BLaER1 treated with 17β-estradiol and CSF1 and Interleukin-3, amounts not matched to agents 10 nM and 100 nM (cell line): ENCODE measurements around the gene DAZAP1.

ENCODE experiments used
- H3K27ac ChIP-seq, 11 experiments: shearing (Covaris generic); formaldehyde crosslinking; 2 replicates each; pipeline ENCODE4 v1.8.1; 2022
- H3K27me3 ChIP-seq, 11 experiments: shearing (Covaris generic); formaldehyde crosslinking; 2 replicates each; pipeline ENCODE4 v1.8.1; 2022
- H3K36me3 ChIP-seq, 11 experiments: shearing (Covaris generic); formaldehyde crosslinking; 2 replicates each; pipeline ENCODE4 v1.8.1; 2022
- H3K4me1 ChIP-seq, 10 experiments: shearing (Covaris generic); formaldehyde crosslinking; 2 replicates each; pipeline ENCODE4 v1.8.1; 2022
- H3K4me2 ChIP-seq, 11 experiments: shearing (Covaris generic); formaldehyde crosslinking; 2 replicates each; pipeline ENCODE4 v1.8.1; 2022
- H3K4me3 ChIP-seq, 10 experiments: shearing (Covaris generic); formaldehyde crosslinking; 2 replicates each; pipeline ENCODE4 v1.8.1; 2022
- H3K9ac ChIP-seq, 11 experiments: shearing (Covaris generic); formaldehyde crosslinking; 2 replicates each; pipeline ENCODE4 v1.8.1; 2022
- H3K9me3 ChIP-seq, 11 experiments: shearing (Covaris generic); formaldehyde crosslinking; replicated peaks in 1 of 11; 2 replicates each; pipeline ENCODE4 v1.8.1; 2022
- H4K20me1 ChIP-seq, 11 experiments: shearing (Covaris generic); formaldehyde crosslinking; 2 replicates each; pipeline ENCODE4 v1.8.1; 2022
- Cebpa-rat ChIP-seq, 11 experiments: shearing (Covaris generic); IDR thresholded peaks; 2 replicates each; pipeline ENCODE4 v1.8.1; 2022

Gene DAZAP1

DNA sequence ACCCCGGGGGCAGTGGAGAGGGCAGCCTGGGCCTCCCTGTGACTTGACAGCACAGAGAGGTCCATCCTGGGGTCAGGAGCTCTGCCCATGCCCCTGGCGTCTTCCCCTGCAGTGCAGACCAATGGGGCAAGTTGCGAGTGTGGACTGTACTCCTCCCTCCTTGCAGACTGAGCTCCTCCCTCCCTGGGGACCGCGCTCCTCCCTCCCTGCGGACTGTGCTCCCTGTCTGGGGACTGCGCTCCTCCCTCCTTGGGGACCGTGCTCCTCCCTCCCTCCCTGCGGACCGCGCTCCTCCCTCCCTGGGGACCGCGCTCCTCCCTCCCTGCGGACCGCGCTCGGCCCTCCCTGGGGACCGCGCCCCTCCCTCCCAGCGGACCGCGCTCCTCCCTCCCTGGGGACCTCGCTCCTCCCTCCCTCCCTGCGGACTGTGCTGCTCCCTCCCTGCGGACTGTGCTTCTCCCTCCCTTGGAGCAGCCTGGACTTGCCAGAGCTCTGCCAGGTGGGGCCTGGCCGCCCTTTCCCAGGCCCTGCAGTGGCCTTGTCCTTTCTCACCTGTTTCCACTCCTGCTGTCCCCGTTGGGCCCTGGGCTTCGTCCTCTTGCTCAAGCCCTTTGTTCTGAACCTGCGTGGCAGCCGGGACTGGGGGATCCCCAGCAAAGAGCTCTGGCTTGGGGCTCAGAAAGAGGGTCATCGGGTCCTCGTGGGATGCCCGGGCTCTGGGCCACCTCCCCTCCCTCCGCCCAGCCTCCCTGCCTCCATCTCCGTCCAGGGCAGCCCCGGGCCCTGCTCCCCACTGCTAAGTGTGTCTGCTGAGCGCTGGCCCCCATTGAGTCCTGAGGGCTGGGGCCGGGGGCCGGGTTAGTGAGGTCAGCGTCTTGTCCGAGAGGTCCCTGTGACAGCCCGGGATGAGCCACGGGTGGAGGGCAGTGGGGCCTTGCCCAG, 12.9 kb upstream of the DAZAP1 start:
- Histone ChIP-seq H3K9ac (no peak overlapping the region), H3K9me3 (no peaks in the 10 kb centered on the region), H3K4me1 (peaks cover 19 to 34% (median 25%) of the 10 kb centered on the region in 10 experiments), H3K36me3 (peaks cover 34 to 78% (median 56%) of the 10 kb centered on the region in 11 experiments), H4K20me1 (peaks cover 8 to 80% (median 46%) of the 10 kb centered on the region in 11 experiments; a peak in 19 of 22 replicates), H3K4me2 (no peak overlapping the region), H3K27ac (no peak overlapping the region), H3K27me3 (no peaks in the 10 kb centered on the region), H3K4me3 (no peak overlapping the region)
- TF ChIP-seq Cebpa-rat (IDR thresholded peaks at IDR 0.05) = no peak

DNA sequence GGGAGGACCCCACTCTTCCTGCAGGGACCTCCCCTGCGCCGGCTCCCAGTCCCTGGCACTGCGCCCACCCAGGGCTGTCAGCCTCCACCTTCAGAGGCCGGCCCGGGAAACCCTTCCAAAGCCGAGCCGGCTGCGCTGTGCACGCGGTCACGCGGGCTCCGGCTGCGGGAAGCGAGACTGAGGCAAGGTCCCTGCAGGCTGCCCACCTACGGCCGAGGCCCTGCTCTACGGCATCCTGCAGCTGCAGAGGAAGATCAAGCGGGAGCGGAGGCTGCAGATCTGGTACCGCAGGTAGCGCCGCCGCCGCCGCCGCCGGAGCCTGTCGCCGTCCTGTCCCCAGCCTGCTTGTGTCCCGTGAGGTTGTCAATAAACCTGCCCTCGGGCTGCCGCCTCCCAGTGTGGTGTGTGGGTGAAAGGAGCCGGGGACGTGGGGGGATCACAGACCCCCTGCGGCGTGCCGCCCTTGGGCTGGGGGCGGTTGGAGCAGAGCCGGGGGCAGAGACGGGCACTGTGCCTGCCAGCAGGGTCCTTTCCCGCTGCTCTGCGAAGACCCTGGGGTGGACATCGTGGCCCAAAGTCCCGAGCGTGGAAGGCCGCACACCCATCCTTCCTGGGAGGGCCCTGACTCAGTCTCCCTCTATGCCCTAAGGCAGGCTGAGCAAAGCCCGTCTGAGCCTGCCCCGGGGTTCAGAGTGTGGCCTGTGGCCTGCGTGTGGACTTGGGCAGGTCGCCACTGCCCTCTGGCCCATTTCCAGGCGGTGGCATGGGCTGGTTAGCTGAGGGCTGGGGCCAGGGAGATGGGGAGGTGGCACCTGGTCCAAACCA, 12.0 kb upstream of the DAZAP1 start:
- H3K36me3 ChIP-seq = peaks cover 27 to 71% (median 49%) of the 10 kb centered on the region in 11 experiments
- H3K4me2 ChIP-seq = peak overlapping the region in 8 of 11 experiments; percentile 59 to 79 (median 72); a peak in 12 of 22 replicates
- H3K4me1 ChIP-seq = peaks cover 22 to 41% (median 29%) of the 10 kb centered on the region in 10 experiments
- H3K9ac ChIP-seq = peak overlapping the region in 2 of 11 experiments; percentile 10 to 29; a peak in 1 of 22 replicates
- peaks cover 7 to 79% (median 49%) of the 10 kb centered on the region in 11 experiments; a peak in 19 of 22 replicates for H4K20me1 ChIP-seq
- TF ChIP-seq Cebpa-rat (IDR thresholded peaks at IDR 0.05) = no peak
- H3K4me3 ChIP-seq = no peak overlapping the region
- no peaks in the 10 kb centered on the region for H3K9me3 ChIP-seq
- no peak overlapping the region for H3K27ac ChIP-seq
- H3K27me3 ChIP-seq = no peaks in the 10 kb centered on the region

DNA sequence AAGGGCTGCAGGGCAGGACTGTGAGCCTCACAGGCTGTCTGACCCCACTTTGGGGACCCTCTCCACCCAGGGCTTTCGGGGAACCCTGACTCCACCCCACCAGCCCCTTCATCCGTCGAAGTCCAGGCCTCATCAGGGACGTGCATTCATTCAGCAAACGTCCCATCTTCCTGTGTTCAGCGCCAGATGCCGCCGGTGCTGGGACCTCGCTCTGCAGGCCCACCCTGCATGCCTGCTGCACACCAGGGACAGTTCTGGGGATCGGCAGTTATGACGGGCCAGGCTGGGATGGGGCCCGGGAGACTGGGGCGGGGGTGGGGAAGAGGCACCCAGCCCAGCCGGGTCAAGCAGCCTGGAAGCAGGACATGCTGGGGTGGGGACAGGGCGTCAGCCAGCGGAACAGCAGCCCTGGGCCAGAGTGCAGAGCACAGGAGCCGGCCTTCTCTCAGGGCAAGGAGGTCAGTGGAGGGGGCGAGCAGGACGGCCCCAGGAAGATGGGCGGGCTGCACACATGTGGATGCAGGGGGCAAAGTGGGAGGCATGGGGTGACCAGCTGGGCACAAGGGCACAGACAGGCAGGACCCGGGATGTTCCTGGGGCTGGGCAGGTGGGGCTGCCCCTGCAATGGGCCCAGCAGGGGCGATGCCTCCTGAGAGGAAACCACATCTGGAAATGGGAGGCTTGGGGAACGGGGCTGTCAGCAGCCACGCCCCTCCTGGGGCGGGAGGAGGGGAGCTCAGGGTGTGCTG, 11.2 kb upstream of the DAZAP1 start:
- H3K36me3 ChIP-seq = peaks cover 19 to 63% (median 42%) of the 10 kb centered on the region in 11 experiments

DNA sequence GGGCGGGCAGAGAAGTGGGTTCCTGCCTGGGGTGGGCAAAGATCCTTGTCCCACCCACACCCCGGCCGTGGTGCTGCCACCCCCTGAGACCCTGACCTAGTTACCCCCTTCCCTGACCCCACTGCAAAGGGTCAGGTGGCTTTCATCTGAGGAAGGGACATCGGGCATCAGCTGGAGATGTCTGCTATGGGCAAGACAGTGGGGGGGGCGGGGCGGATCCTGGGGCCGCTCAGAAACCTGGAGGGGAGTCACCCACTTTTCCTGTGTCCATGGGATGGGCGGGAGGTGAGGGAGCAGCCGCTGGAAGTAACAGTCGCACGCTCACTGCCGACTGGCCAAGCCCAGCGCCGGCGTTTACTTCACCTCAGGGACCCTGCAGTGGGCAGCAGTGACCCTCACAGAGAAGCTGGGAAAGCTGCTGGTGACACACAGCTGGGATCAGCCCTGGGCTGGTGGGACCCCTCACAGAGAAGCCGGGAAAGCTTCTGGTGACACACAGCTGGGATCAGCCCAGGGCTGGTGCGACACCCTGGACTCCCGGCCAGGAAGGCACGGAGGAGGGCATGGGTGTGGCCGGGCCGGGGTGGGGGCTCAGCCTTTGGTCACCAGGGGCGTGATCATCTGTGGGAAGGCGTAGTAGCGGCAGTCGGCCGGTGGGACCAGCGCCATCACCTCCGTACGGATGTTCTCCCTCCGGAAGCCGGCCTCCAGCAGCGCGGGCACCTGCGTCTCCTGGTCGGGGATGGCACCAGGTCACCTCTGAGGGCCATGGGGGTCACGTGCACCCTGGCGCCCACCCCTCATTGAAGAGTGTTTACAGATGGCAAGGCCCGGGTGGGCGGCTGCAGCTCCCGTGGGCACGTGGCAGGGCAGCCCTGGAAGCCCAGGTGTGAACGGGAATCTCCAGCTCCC, 10.4 kb upstream of the DAZAP1 start:
- H3K27ac ChIP-seq = no peak overlapping the region
- no peaks in the 10 kb centered on the region for H3K9me3 ChIP-seq
- H4K20me1 ChIP-seq = peaks cover 7 to 74% (median 47%) of the 10 kb centered on the region in 11 experiments; a peak in 19 of 22 replicates
- no peak overlapping the region for H3K4me3 ChIP-seq
- H3K36me3 ChIP-seq = peaks cover 15 to 55% (median 33%) of the 10 kb centered on the region in 11 experiments
- H3K4me1 ChIP-seq = peaks cover 31 to 54% (median 43%) of the 10 kb centered on the region in 10 experiments
- no peak for TF ChIP-seq Cebpa-rat (IDR thresholded peaks at IDR 0.05)
- H3K4me2 ChIP-seq = peak overlapping the region; percentile 59 to 84 (median 72)
- H3K27me3 ChIP-seq = no peaks in the 10 kb centered on the region
- H3K9ac ChIP-seq = peak overlapping the region in 4 of 11 experiments; percentile 10 to 43 (median 15); a peak in 3 of 22 replicates

More for the DNA sequence above, 11.2 kb upstream of the DAZAP1 start:
- no peak for TF ChIP-seq Cebpa-rat (IDR thresholded peaks at IDR 0.05)
- Histone ChIP-seq H3K9ac (peak overlapping the region in 6 of 11 experiments; percentile 10 to 43 (median 24); a peak in 4 of 22 replicates), H4K20me1 (peaks cover 7 to 74% (median 47%) of the 10 kb centered on the region in 11 experiments; a peak in 19 of 22 replicates), H3K4me2 (peak overlapping the region; percentile 59 to 84 (median 72)), H3K27ac (no peak overlapping the region), H3K4me3 (no peak overlapping the region), H3K9me3 (no peaks in the 10 kb centered on the region), H3K27me3 (no peaks in the 10 kb centered on the region), H3K4me1 (peaks cover 26 to 48% (median 36%) of the 10 kb centered on the region in 10 experiments)

DNA sequence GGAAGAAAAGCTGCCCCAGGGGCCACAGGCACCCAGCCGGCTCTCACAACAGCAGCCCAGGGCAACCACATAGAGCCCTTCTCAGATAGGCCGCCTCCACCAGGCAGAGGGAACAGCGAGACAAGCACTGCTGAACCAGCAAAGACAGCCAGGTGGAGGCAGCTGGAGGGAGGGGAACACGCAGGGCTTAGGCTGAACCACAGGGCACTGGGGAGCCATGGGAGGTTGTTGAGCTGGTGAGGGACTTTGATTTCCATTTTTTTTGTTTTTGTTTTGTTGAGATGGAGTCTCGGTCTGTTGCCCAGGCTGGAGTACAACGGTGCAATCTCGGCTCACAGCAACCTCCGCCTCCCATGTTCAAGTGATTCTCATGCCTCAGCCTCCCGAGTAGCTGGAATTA, 9.5 kb upstream of the DAZAP1 start:
- Histone ChIP-seq H3K9ac (peak overlapping the region in 1 of 11 experiments; percentile 19; a peak in 1 of 22 replicates), H3K4me3 (no peak overlapping the region), H3K4me2 (peak overlapping the region in 9 of 11 experiments; percentile 44 to 79 (median 72); a peak in 11 of 22 replicates), H3K36me3 (peaks cover 7 to 47% (median 25%) of the 10 kb centered on the region in 11 experiments; a peak in 21 of 22 replicates), H3K4me1 (peaks cover 39 to 62% (median 51%) of the 10 kb centered on the region in 10 experiments), H3K27me3 (no peaks in the 10 kb centered on the region), H3K9me3 (no peaks in the 10 kb centered on the region), H3K27ac (no peak overlapping the region), H4K20me1 (peaks cover 7 to 73% (median 47%) of the 10 kb centered on the region in 11 experiments; a peak in 19 of 22 replicates)
- no peak for TF ChIP-seq Cebpa-rat (IDR thresholded peaks at IDR 0.05)

DNA sequence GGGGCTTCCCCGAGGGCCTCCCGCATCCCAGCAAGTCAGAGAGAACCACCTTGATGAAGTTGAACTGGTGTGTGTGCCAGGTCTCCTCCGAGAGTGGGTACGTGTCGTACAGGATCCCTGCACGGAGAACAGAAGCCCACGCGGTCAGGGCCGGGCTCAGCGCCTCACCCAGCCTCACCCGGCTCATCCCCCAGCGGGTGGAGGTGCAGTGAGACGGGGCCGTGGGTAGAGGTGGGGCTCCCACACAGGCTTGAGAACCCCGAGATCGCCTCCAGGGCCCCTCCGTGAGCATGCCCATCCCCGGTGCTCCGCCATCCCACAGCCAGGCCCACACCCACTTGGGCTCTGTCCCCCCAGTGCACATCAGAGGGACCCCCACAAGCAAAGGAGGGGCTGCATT, 8.3 kb upstream of the DAZAP1 start:
- no peaks in the 10 kb centered on the region for H3K27me3 ChIP-seq
- H3K9ac ChIP-seq = peak overlapping the region in 1 of 11 experiments; percentile 1; a peak in 1 of 22 replicates
- no peak for TF ChIP-seq Cebpa-rat (IDR thresholded peaks at IDR 0.05)
- peaks cover 0 to 34% (median 13%) of the 10 kb centered on the region in 11 experiments; a peak in 15 of 22 replicates for H3K36me3 ChIP-seq
- no peaks in the 10 kb centered on the region for H3K9me3 ChIP-seq
- peaks cover 47 to 73% (median 61%) of the 10 kb centered on the region in 10 experiments for H3K4me1 ChIP-seq
- H4K20me1 ChIP-seq = peaks cover 7 to 61% (median 46%) of the 10 kb centered on the region in 11 experiments; a peak in 19 of 22 replicates
- H3K4me2 ChIP-seq = peak overlapping the region in 2 of 11 experiments; percentile 9 to 97; a peak in 1 of 22 replicates
- no peak overlapping the region for H3K4me3 ChIP-seq
- no peak overlapping the region for H3K27ac ChIP-seq

DNA sequence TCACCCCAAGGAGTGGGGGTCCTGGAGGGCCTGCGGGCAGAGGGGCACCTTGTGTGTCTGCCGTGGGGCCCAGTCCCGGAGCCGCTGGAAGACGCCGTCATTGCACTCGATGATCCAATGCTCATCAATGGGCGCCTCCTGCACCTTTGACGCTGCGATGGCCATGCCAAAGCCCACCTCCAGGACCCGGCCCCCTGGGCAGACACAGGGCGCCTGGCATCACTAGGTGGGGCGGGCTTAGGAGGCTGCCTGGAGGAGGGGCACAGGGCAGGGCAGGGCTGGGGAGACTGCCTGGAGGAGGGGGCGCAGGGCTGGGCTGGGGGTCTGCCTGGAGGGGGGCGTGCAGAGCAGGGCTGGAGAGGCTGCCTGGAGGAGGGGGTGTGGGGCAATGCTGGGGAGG, 7.6 kb upstream of the DAZAP1 start:
- Histone ChIP-seq H3K4me2 (0 out of 22 replicates have a peak overlapping the region, but pooled peaks of 2 of the 11 experiments have one; percentile 9 to 97), H3K4me3 (no peak overlapping the region), H3K4me1 (peaks cover 54 to 79% (median 67%) of the 10 kb centered on the region in 10 experiments), H3K9me3 (no peaks in the 10 kb centered on the region), H3K27ac (no peak overlapping the region), H3K36me3 (peaks cover 0 to 27% (median 9%) of the 10 kb centered on the region in 11 experiments; a peak in 11 of 22 replicates), H3K27me3 (no peaks in the 10 kb centered on the region), H3K9ac (peak overlapping the region in 1 of 11 experiments; percentile 2; a peak in 1 of 22 replicates), H4K20me1 (peaks cover 7 to 58% (median 43%) of the 10 kb centered on the region in 11 experiments; a peak in 19 of 22 replicates)
- no peak for TF ChIP-seq Cebpa-rat (IDR thresholded peaks at IDR 0.05)
